K562 (cell line): ENCODE measurements around the gene LMCD1.

Experiments used
- BRD4 ChIP-seq: fragments of 200-600 bp; sonication (generic); IDR thresholded peaks from 2 replicates; pipeline ENCODE4 v1.6.1; 2017; ENCODE audit warnings: inconsistent platforms
- CTCF ChIP-seq, 3 experiments: IDR thresholded peaks in 2 of 3; conservative IDR thresholded peaks in 1 of 3; 2 replicates each; pipeline ENCODE4 v1.5.1; 2011 to 2012; ENCODE audit warnings: low read length in 3 of 3, mild to moderate bottlenecking in 3 of 3, control low read depth in 2 of 3, improper control_type of control experiment in 1 of 3, inconsistent platforms in 1 of 3, low read depth in 1 of 3, mixed read lengths in 1 of 3, moderate library complexity in 1 of 3; ENCODE audit not compliant: insufficient read depth in 2 of 3
- ELK1 ChIP-seq: sonication (generic); formaldehyde crosslinking; IDR thresholded peaks from 2 replicates; pipeline ENCODE4 v1.8.1; 2022; ENCODE audit warnings: missing genetic modification reagents
- FOXP1 ChIP-seq: sonication (generic); formaldehyde crosslinking; IDR thresholded peaks from 2 replicates; pipeline ENCODE4 v1.8.0; 2022; ENCODE audit warnings: mild to moderate bottlenecking, missing genetic modification reagents
- JUND ChIP-seq, 2 experiments: IDR thresholded peaks; 2 replicates in 1 of 2; 3 replicates in 1 of 2; pipeline ENCODE4 v1.6.1; 2011; ENCODE audit warnings: borderline replicate concordance in 2 of 2, low read depth in 2 of 2, low read length in 2 of 2, improper control_type of control experiment in 1 of 2, missing biosample characterization in 1 of 2, missing genetic modification characterization in 1 of 2, missing genetic modification reagents in 1 of 2
- PHB2 ChIP-seq: fragments of 450-650 bp; IDR thresholded peaks from 2 replicates; pipeline ENCODE4 v1.6.1; 2017; ENCODE audit warnings: low read depth
- POLR2A ChIP-seq: fragments of 450-650 bp; conservative IDR thresholded peaks from 2 replicates; pipeline ENCODE4 v1.6.1; 2016
- TRIM24 ChIP-seq, 2 experiments: fragments of 450-650 bp; IDR thresholded peaks; 2 replicates each; pipeline ENCODE4 v1.6.1; 2016
- ZBTB7A ChIP-seq: IDR thresholded peaks from 2 replicates; pipeline ENCODE4 v1.6.1; 2011; ENCODE audit warnings: low read depth, mild to moderate bottlenecking, low read length, moderate library complexity, borderline replicate concordance; ENCODE audit not compliant: control insufficient read depth
- ZHX1 ChIP-seq: fragments of 150-350 bp; conservative IDR thresholded peaks from 2 replicates; pipeline ENCODE4 v1.6.1; 2014; ENCODE audit warnings: low read length
- ZKSCAN1 ChIP-seq: fragments of 150-350 bp; IDR thresholded peaks from 2 replicates; pipeline ENCODE4 v1.6.1; 2016; ENCODE audit warnings: low read depth, low read length
- ZNF384 ChIP-seq: IDR thresholded peaks from 2 replicates; pipeline ENCODE4 v1.6.1; 2012; ENCODE audit warnings: low read depth, low read length, improper control_type of control experiment

DNA sequence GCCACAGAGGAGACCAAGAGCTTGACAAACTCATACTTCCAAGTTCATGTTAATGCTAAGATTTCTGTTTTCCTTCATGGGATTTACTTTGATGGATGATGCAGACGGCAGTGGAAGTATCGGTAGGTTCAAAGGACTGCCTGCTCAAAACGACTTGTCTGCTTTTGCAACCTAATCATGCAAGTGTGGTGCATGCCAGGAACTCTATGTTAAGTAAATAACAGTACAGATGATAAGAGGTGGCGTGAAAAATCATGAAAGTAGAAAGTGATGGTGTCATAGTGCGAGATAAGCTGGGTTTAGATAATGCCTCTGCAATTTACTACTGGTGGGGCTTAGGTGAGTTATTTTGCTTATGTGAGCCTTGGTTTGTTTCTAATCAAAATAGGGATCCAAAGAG, 14.7 kb upstream of the LMCD1 start:
- TF ChIP-seq ZBTB7A = no peak
- TF ChIP-seq CTCF (IDR thresholded peaks at IDR 0.05 in 2 of 3, conservative IDR thresholded peaks at IDR 0.05 in 1 of 3; ENCODE audit: insufficient read depth in 2 of 3, low read depth in 1 of 3, low read length in 3 of 3) = no peak
- TF ChIP-seq FOXP1 (CRISPR knock-in tag) = no peak
- no peak for TF ChIP-seq POLR2A
- no peak for TF ChIP-seq BRD4
- no peak for TF ChIP-seq ZNF384
- TF ChIP-seq PHB2 = no peak
- no peak for TF ChIP-seq TRIM24 (IDR thresholded peaks at IDR 0.05)
- no peak for TF ChIP-seq ELK1 (CRISPR knock-in tag)
- TF ChIP-seq ZHX1 = no peak
- no peak for TF ChIP-seq ZKSCAN1
- TF ChIP-seq JUND (IDR thresholded peaks at IDR 0.05; ENCODE audit: borderline replicate concordance, low read depth, low read length) = no peak
- TF ChIP-seq JUND (tag; IDR thresholded peaks at IDR 0.05; ENCODE audit: borderline replicate concordance, low read depth, low read length) = no peak
